K562 (cell line): ENCODE results near the gene ZC3H12C.

Source experiments
- CTCF ChIP-seq, 3 experiments: IDR thresholded peaks in 2 of 3; conservative IDR thresholded peaks in 1 of 3; 2 replicates each; pipeline ENCODE4 v1.5.1; 2011 to 2012; ENCODE audit warnings: low read length in 3 of 3, mild to moderate bottlenecking in 3 of 3, control low read depth in 2 of 3, improper control_type of control experiment in 1 of 3, inconsistent platforms in 1 of 3, low read depth in 1 of 3, mixed read lengths in 1 of 3, moderate library complexity in 1 of 3; ENCODE audit not compliant: insufficient read depth in 2 of 3
- MAZ ChIP-seq, 2 experiments: fragments of 450-650 bp in 1 of 2; sonication (generic) in 1 of 2; formaldehyde crosslinking; IDR thresholded peaks in 1 of 2; conservative IDR thresholded peaks in 1 of 2; 2 replicates each; pipeline versions ENCODE4 v1.4.0 to v1.5.0; 2020; ENCODE audit warnings: mild to moderate bottlenecking in 1 of 2, missing genetic modification reagents in 1 of 2
- MCM5 ChIP-seq: fragments of 450-650 bp; IDR thresholded peaks from 2 replicates; pipeline ENCODE4 v1.6.1; 2016; ENCODE audit warnings: low read depth
- RCOR1 ChIP-seq, 2 experiments: IDR thresholded peaks; 2 replicates each; pipeline ENCODE4 v1.6.1; 2012; ENCODE audit warnings: low read depth in 2 of 2, low read length in 2 of 2, borderline replicate concordance in 1 of 2, improper control_type of control experiment in 1 of 2
- SMARCA5 ChIP-seq: fragments of 450-650 bp; IDR thresholded peaks from 2 replicates; pipeline ENCODE4 v1.6.1; 2016
- U2AF2 ChIP-seq: fragments of 200-400 bp; formaldehyde crosslinking; optimal IDR thresholded peaks from 2 replicates; pipeline ENCODE3; 2017; ENCODE audit warnings: low read depth, mild to moderate bottlenecking, low read length
- USF1 ChIP-seq: sonication (generic); formaldehyde crosslinking; IDR thresholded peaks from 2 replicates; pipeline ENCODE4 v1.9.0; 2022; ENCODE audit warnings: mild to moderate bottlenecking, missing genetic modification reagents
- YBX1 ChIP-seq: fragments of 450-650 bp; IDR thresholded peaks from 2 replicates; pipeline ENCODE4 v1.7.1; 2016; ENCODE audit warnings: mild to moderate bottlenecking
- TF ChIP-seq, protein P1 (sequence below): fragments of 250-450 bp; sonication (Bioruptor Pico); IDR thresholded peaks from 2 replicates; pipeline ENCODE4 v1.9.0; 2021; ENCODE audit warnings: mild to moderate bottlenecking
- TF ChIP-seq, protein P2 (sequence below): sonication (generic); formaldehyde crosslinking; IDR thresholded peaks from 2 replicates; pipeline ENCODE4 v1.8.0; 2023; ENCODE audit warnings: mild to moderate bottlenecking, missing genetic modification reagents
- TF ChIP-seq, protein P3 (sequence below): sonication (generic); formaldehyde crosslinking; IDR thresholded peaks from 2 replicates; pipeline ENCODE4 v1.8.0; 2022; ENCODE audit warnings: mild to moderate bottlenecking, missing genetic modification reagents

- no peak for TF ChIP-seq MCM5
- TF ChIP-seq CTCF (IDR thresholded peaks at IDR 0.05 in 2 of 3, conservative IDR thresholded peaks at IDR 0.05 in 1 of 3; ENCODE audit: insufficient read depth in 2 of 3, low read depth in 1 of 3, low read length in 3 of 3), result no peak
- TF ChIP-seq, protein P1, sequence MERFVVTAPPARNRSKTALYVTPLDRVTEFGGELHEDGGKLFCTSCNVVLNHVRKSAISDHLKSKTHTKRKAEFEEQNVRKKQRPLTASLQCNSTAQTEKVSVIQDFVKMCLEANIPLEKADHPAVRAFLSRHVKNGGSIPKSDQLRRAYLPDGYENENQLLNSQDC (CRISPR knock-in tag), result no peak
- TF ChIP-seq, protein P2, sequence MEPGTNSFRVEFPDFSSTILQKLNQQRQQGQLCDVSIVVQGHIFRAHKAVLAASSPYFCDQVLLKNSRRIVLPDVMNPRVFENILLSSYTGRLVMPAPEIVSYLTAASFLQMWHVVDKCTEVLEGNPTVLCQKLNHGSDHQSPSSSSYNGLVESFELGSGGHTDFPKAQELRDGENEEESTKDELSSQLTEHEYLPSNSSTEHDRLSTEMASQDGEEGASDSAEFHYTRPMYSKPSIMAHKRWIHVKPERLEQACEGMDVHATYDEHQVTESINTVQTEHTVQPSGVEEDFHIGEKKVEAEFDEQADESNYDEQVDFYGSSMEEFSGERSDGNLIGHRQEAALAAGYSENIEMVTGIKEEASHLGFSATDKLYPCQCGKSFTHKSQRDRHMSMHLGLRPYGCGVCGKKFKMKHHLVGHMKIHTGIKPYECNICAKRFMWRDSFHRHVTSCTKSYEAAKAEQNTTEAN (CRISPR knock-in tag), result no peak
- TF ChIP-seq, protein P3, sequence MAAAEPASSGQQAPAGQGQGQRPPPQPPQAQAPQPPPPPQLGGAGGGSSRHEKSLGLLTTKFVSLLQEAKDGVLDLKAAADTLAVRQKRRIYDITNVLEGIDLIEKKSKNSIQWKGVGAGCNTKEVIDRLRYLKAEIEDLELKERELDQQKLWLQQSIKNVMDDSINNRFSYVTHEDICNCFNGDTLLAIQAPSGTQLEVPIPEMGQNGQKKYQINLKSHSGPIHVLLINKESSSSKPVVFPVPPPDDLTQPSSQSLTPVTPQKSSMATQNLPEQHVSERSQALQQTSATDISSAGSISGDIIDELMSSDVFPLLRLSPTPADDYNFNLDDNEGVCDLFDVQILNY (CRISPR knock-in tag), result no peak
- no peak for TF ChIP-seq YBX1
- TF ChIP-seq RCOR1 (IDR thresholded peaks at IDR 0.05; ENCODE audit: borderline replicate concordance in 1 of 2, low read depth in 2 of 2, low read length in 2 of 2), result no peak
- TF ChIP-seq USF1 (CRISPR knock-in tag), result no peak
- TF ChIP-seq MAZ (CRISPR knock-in tag; conservative IDR thresholded peaks at IDR 0.05 in 1 of 2, IDR thresholded peaks at IDR 0.05 in 1 of 2), result no peak
- no peak for TF ChIP-seq U2AF2
- TF ChIP-seq SMARCA5, result no peak
Observed at GRCh38 chr11:110141812-110142211, 48.6 kb downstream of the ZC3H12C start.
